Effector memory CD4-positive, alpha-beta T cell (primary cell): ENCODE measurements around the gene MACROH2A2.

Experiments
- DNase-seq, 3 donors: peaks; one replicate each; pipeline ENCODE4 v3.0.0-alpha.2; 2020
- H3K27ac ChIP-seq: 2 replicates; pipeline ENCODE4 v1.7.0; 2013; ENCODE audit warnings: mild to moderate bottlenecking, low read length, moderate library complexity; ENCODE audit not compliant: insufficient read depth, poor library complexity, severe bottlenecking
- H3K27me3 ChIP-seq: replicated peaks from 2 replicates; pipeline ENCODE4 v1.7.0; 2013; ENCODE audit warnings: mild to moderate bottlenecking, low read length; ENCODE audit not compliant: insufficient read depth, control insufficient read depth, poor library complexity, severe bottlenecking
- H3K36me3 ChIP-seq: 2 replicates; pipeline ENCODE4 v1.7.0; 2013; ENCODE audit warnings: mild to moderate bottlenecking, low read length, moderate library complexity; ENCODE audit not compliant: control insufficient read depth, insufficient read depth
- H3K4me1 ChIP-seq: 2 replicates; pipeline ENCODE4 v1.7.0; 2013; ENCODE audit warnings: low read length, mild to moderate bottlenecking; ENCODE audit not compliant: control insufficient read depth, insufficient read depth, poor library complexity, severe bottlenecking
- H3K4me3 ChIP-seq: 2 replicates; pipeline ENCODE4 v1.7.0; 2013; ENCODE audit warnings: low read length, low read depth, mild to moderate bottlenecking; ENCODE audit not compliant: insufficient read depth, poor library complexity, severe bottlenecking
- H3K9me3 ChIP-seq: 2 replicates; pipeline ENCODE4 v1.7.0; 2013; ENCODE audit warnings: mild to moderate bottlenecking, low read length, moderate library complexity; ENCODE audit not compliant: control insufficient read depth

Gene MACROH2A2

GRCh38 chr10:70048030-70048723 is 4.5 kb upstream of the MACROH2A2 start:
- Histone ChIP-seq H3K4me1 (peaks cover 8% of the 10 kb centered on the region), H3K4me3 (no peak overlapping the region), H3K36me3 (no peaks in the 10 kb centered on the region), H3K27me3 (peaks cover 8% of the 10 kb centered on the region), H3K27ac (no peak overlapping the region), H3K9me3 (no peaks in the 10 kb centered on the region)
- DNase-seq: no peak

DNA sequence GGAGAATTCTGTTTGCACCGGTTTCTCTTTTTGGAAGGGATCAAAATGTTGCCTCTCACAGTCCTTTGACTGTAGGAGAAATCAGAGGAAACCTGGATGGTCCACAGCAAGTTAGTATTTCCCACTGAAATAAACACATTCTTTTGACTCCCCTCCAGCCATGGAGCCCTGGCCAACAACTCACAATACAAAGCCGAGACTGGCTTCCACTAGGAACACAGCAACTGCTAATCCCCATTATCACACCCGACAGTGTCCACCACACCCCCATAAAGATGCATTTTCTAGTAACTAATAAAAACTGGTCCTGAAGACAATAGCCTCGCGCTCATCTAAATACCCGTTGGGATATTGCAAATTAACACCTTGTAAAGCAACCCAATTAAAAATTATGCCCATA is 798 bp upstream of the MACROH2A2 start:
- Histone ChIP-seq H3K27me3 (peaks cover 8% of the 10 kb centered on the region), H3K4me1 (peaks cover 10% of the 10 kb centered on the region), H3K27ac (no peak overlapping the region), H3K36me3 (no peaks in the 10 kb centered on the region), H3K9me3 (no peaks in the 10 kb centered on the region), H3K4me3 (no peak overlapping the region)
- DNase-seq: no peak

GRCh38 chr10:70053218-70053840 is 683 bp downstream of the MACROH2A2 start:
- Histone ChIP-seq H3K36me3 (no peaks in the 10 kb centered on the region), H3K9me3 (no peaks in the 10 kb centered on the region), H3K27me3 (peaks cover 8% of the 10 kb centered on the region), H3K4me3 (peak overlapping the region; percentile 51), H3K4me1 (peaks cover 10% of the 10 kb centered on the region), H3K27ac (no peak overlapping the region)
- DNase-seq: no peak

DNA sequence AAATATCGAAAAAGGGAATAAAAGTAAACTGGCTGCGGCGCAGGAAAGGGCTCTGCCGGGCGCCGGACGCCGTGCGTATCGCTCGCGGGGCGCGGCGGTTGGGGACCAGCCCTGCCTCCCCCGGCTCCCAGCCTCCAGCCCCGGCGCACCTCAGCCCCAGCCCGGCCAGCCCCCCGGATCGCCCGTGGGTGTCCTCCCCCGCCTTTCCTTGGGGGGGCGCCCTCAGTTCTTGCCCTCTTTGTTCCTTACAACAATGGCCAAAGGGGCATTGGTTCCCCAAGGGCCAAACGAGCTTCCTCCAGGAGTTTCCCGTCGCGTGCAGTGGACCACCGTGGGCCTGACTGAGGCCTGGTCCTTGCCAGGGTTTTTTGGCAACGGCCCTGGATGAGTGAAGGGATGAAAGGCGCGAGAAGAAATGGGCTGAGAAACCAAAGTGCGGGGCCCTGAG is 1.2 kb downstream of the MACROH2A2 start:
- Histone ChIP-seq H3K4me1 (peaks cover 10% of the 10 kb centered on the region), H3K27me3 (peaks cover 8% of the 10 kb centered on the region), H3K4me3 (peak overlapping the region; percentile 30), H3K36me3 (no peaks in the 10 kb centered on the region), H3K9me3 (no peaks in the 10 kb centered on the region), H3K27ac (no peak overlapping the region)
- no peak for DNase-seq

GRCh38 chr10:70054902-70055301 is 2.3 kb downstream of the MACROH2A2 start:
- peaks cover 8% of the 10 kb centered on the region for H3K27me3 ChIP-seq
- H3K4me1 ChIP-seq: peaks cover 10% of the 10 kb centered on the region
- no peak overlapping the region for H3K4me3 ChIP-seq
- H3K27ac ChIP-seq: no peak overlapping the region
- no peak for DNase-seq
- H3K36me3 ChIP-seq: no peaks in the 10 kb centered on the region
- H3K9me3 ChIP-seq: no peaks in the 10 kb centered on the region

- Histone ChIP-seq H3K36me3 (no peaks in the 10 kb centered on the region), H3K27me3 (peaks cover 8% of the 10 kb centered on the region), H3K4me1 (peaks cover 10% of the 10 kb centered on the region), H3K27ac (no peak overlapping the region), H3K4me3 (no peak overlapping the region), H3K9me3 (no peaks in the 10 kb centered on the region)
- no peak for DNase-seq
Observed at GRCh38 chr10:70055550-70055949, 2.9 kb downstream of the MACROH2A2 start.

- Histone ChIP-seq H3K27me3 (peaks cover 5% of the 10 kb centered on the region), H3K36me3 (no peaks in the 10 kb centered on the region), H3K9me3 (no peaks in the 10 kb centered on the region), H3K4me1 (peaks cover 10% of the 10 kb centered on the region), H3K27ac (no peak overlapping the region), H3K4me3 (no peak overlapping the region)
- no peak for DNase-seq
Observed at GRCh38 chr10:70057306-70057705, 4.7 kb downstream of the MACROH2A2 start.

GRCh38 chr10:70060389-70060788 is 7.7 kb downstream of the MACROH2A2 start:
- no peak for DNase-seq
- Histone ChIP-seq H3K4me3 (no peak overlapping the region), H3K4me1 (no peaks in the 10 kb centered on the region), H3K9me3 (no peaks in the 10 kb centered on the region), H3K36me3 (no peaks in the 10 kb centered on the region), H3K27me3 (no peaks in the 10 kb centered on the region), H3K27ac (no peak overlapping the region)

- Histone ChIP-seq H3K9me3 (no peaks in the 10 kb centered on the region), H3K27ac (no peak overlapping the region), H3K36me3 (no peaks in the 10 kb centered on the region), H3K27me3 (no peaks in the 10 kb centered on the region), H3K4me3 (no peak overlapping the region), H3K4me1 (no peaks in the 10 kb centered on the region)
- no peak for DNase-seq
Observed at GRCh38 chr10:70063418-70064098, 10.9 kb downstream of the MACROH2A2 start.

- Histone ChIP-seq H3K27ac (no peak overlapping the region), H3K36me3 (no peaks in the 10 kb centered on the region), H3K4me3 (no peak overlapping the region), H3K27me3 (no peaks in the 10 kb centered on the region), H3K9me3 (no peaks in the 10 kb centered on the region), H3K4me1 (no peaks in the 10 kb centered on the region)
- DNase-seq: no peak
Observed at GRCh38 chr10:70064486-70064885, 11.8 kb downstream of the MACROH2A2 start.
